Naive thymus-derived CD4-positive, alpha-beta T cell (primary cell): ENCODE measurements around the gene MED4. TPM values are rescaled to one million over a fixed set of nuclear protein-coding genes. Genes with fewer than 3 reads are reported as not detected.

ENCODE experiments used
- ATAC-seq: fragments of 150-1000 bp; cut with Tn5 transposase; 2 replicates; pipeline ENCODE4 v1.10.0; 2021; ENCODE audit warnings: mild to moderate bottlenecking, moderate library complexity
- CTCF ChIA-PET: fragments of 350-600 bp; sonication (Branson Sonifier 250); formaldehyde crosslinking; loops from one replicate; lab custom pipeline; 2021; ENCODE audit warnings: antibody characterized with exemption; lab: Charles Lee
- POLR2A ChIA-PET: fragments of 350-600 bp; sonication (Branson Sonifier 250); formaldehyde crosslinking; loops from one replicate; lab custom pipeline; 2021; ENCODE audit warnings: antibody characterized with exemption, inconsistent platforms; lab: Charles Lee
- DNase-seq, 9 donors: peaks; one replicate each; pipeline versions ENCODE4 v3.0.0 to v3.0.0-alpha.2; 2020 to 2022; ENCODE audit warnings: mixed read lengths in 1 of 9
- H3K27ac ChIP-seq: one replicate; pipeline ENCODE4 v1.7.0; 2013; ENCODE audit warnings: mild to moderate bottlenecking, low read depth, low read length, moderate library complexity
- H3K27me3 ChIP-seq, 2 donors: one replicate each; pipeline ENCODE4 v1.7.0; 2013; ENCODE audit warnings: low read length in 2 of 2, mild to moderate bottlenecking in 2 of 2, moderate library complexity in 2 of 2; ENCODE audit not compliant: control insufficient read depth in 2 of 2, insufficient read depth in 2 of 2
- H3K36me3 ChIP-seq, 3 experiments: 1 replicate in 2 of 3; 2 replicates in 1 of 3; pipeline ENCODE4 v1.7.0; 2013; ENCODE audit warnings: low read length in 3 of 3, mild to moderate bottlenecking in 3 of 3, moderate library complexity in 1 of 3; ENCODE audit not compliant: insufficient read depth in 3 of 3, control insufficient read depth in 2 of 3
- H3K4me1 ChIP-seq, 2 donors: one replicate each; pipeline ENCODE4 v1.7.0; 2013; ENCODE audit warnings: low read length in 2 of 2, mild to moderate bottlenecking in 2 of 2, moderate library complexity in 1 of 2; ENCODE audit not compliant: control insufficient read depth in 2 of 2, insufficient read depth in 2 of 2
- H3K4me3 ChIP-seq: 2 replicates; pipeline ENCODE4 v1.7.0; 2013; ENCODE audit warnings: mild to moderate bottlenecking, low read length
- H3K9me3 ChIP-seq, 3 experiments: 1 replicate in 2 of 3; 2 replicates in 1 of 3; pipeline ENCODE4 v1.7.0; 2013; ENCODE audit warnings: low read length in 3 of 3; ENCODE audit not compliant: control insufficient read depth in 2 of 3
- H3K27ac Mint-ChIP-seq, 9 donors: one replicate each; pipeline ENCODE4 v1.8.0; 2020 to 2022; ENCODE audit warnings: mixed read lengths in 9 of 9, mild to moderate bottlenecking in 8 of 9, moderate library complexity in 5 of 9, inconsistent platforms in 2 of 9
- H3K27me3 Mint-ChIP-seq, 5 donors: one replicate each; pipeline ENCODE4 v1.8.0; 2021 to 2022; ENCODE audit warnings: mixed read lengths in 5 of 5, mild to moderate bottlenecking in 1 of 5
- H3K36me3 Mint-ChIP-seq, 5 donors: one replicate each; pipeline ENCODE4 v1.8.0; 2020 to 2022; ENCODE audit warnings: mixed read lengths in 5 of 5, mild to moderate bottlenecking in 3 of 5, inconsistent platforms in 1 of 5
- H3K4me1 Mint-ChIP-seq, 7 donors: one replicate each; pipeline ENCODE4 v1.8.0; 2020 to 2022; ENCODE audit warnings: mixed read lengths in 7 of 7, mild to moderate bottlenecking in 3 of 7, inconsistent platforms in 1 of 7
- H3K4me3 Mint-ChIP-seq, 10 donors: one replicate each; pipeline ENCODE4 v1.8.0; 2020 to 2022; ENCODE audit warnings: mild to moderate bottlenecking in 10 of 10, mixed read lengths in 10 of 10, moderate library complexity in 6 of 10, inconsistent platforms in 2 of 10
- H3K9me3 Mint-ChIP-seq, 11 donors: one replicate each; pipeline ENCODE4 v1.8.0; 2020 to 2022; ENCODE audit warnings: mixed read lengths in 11 of 11, mild to moderate bottlenecking in 4 of 11, inconsistent platforms in 1 of 11, moderate library complexity in 1 of 11
- intact Hi-C, 2 donors: fragments of 100-400 bp; cut with micrococcal nuclease; formaldehyde crosslinking; loops; one replicate each; pipeline ENCODE4 v1.15.1; 2023
- polyA plus RNA-seq, 2 donors: library from polyadenylated mRNA; unstranded; fragments of 300-500 nt; fragmentation: Illumina TruSeq; gene quantifications; one replicate each; pipeline ENCODE4 v1.2.3, GENCODE V29; 2021
- total RNA-seq, 6 experiments: library from RNA in 5 of 6; stranded (reverse) in 5 of 6; gene quantifications; 1 replicate in 5 of 6; 2 replicates in 1 of 6; pipeline ENCODE4 v1.2.3 and lab custom pipeline; 2021 to 2026

The MED4 gene, protein sequence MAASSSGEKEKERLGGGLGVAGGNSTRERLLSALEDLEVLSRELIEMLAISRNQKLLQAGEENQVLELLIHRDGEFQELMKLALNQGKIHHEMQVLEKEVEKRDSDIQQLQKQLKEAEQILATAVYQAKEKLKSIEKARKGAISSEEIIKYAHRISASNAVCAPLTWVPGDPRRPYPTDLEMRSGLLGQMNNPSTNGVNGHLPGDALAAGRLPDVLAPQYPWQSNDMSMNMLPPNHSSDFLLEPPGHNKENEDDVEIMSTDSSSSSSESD
- total RNA-seq (10 to 100 TPM; 43.4 to 60.9 (median 50.0) TPM), polyA plus RNA-seq (10 to 100 TPM; 79.8 to 90.0 TPM), total RNA-seq (lab: John Stamatoyannopoulos, UW) (38.1 reads per million, percentile 65 among the genes with 10 or more reads in this experiment)

DNA sequence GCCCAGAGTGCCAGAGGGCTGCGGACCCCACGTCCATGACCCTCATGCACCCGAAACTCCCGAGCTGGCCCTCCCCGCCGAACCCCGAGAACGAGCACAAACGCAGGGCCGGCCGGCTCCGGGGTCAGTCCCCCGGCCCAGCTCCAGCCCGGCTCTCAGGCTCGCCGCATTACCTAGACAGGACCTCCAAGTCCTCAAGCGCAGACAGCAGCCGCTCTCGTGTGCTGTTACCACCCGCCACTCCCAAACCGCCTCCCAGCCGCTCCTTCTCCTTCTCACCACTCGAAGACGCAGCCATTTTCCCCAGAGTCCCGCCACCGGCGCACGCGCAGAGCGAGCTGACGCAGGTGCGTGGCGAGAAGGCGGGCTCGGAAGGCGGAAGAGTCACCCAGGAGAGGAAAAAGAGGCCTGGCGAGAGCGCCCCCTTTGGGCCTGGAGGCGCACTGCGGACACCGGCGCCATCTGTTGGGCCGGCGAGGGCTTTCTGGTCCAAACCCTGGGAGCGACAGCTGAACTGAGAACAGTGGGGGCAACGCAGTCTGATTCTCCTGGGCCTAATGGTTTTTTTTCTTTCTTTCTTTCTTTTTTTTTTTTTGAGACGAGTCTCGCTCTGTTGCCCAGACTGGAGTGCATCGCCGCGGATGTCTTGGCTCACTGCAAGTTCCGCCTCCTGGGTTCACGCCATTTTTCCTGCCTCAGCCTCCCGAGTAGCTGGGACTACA, at the start of gene MED4:
TSS of gene MED4 (minus strand) at position 324 of the 722 bp plus-strand sequence. CDS start at position 298, 26 bp downstream.
- Histone ChIP-seq H3K27me3 (no peaks in the 10 kb centered on the region), H3K4me3 (peak within 1 kb of the TSS; percentile 90), H3K9me3 (no peaks in the 10 kb centered on the region), H3K27ac (peak within 1 kb of the TSS; percentile 99), H3K4me1 (peaks cover 13 to 26% of the 10 kb centered on the region in 2 donors), H3K36me3 (peaks cover 0 to 6% (median 0%) of the 10 kb centered on the region in 3 experiments)
- DNase-seq (peak; percentile 94 to 99 (median 98)), ATAC-seq (peak; percentile 100)
- Mint-ChIP-seq H3K4me1 (peaks cover 26 to 56% (median 48%) of the 10 kb centered on the region in 7 donors), H3K4me3 (peak within 1 kb of the TSS; percentile 94 to 99 (median 96)), H3K27ac (peak within 1 kb of the TSS; percentile 92 to 98 (median 96)), H3K27me3 (peaks cover 0 to 9% (median 0%) of the 10 kb centered on the region in 5 donors), H3K9me3 (peaks cover 0 to 4% (median 0%) of the 10 kb centered on the region in 11 donors), H3K36me3 (peaks cover 0 to 6% (median 1%) of the 10 kb centered on the region in 5 donors)
- ChIA-PET POLR2A (interaction anchor here (0.6 to 2.4 kb wide), 18 partner anchors 12 to 1017 kb away, joined by 3 to 14 read pairs (median 4); partner anchors contain the start of genes FNDC3A, ITM2B and NUDT15), CTCF (interaction anchor here (0.6 to 2.2 kb wide), 10 partner anchors 10 to 208 kb away, joined by 3 to 13 read pairs (median 4); partner anchors contain the start of gene NUDT15)
- intact Hi-C loops, result loop anchor here (1.0 to 10.0 kb wide), 17 partner anchors 17 to 1350 kb away; partner anchors contain the start of genes CAB39L (in 2 of the 2), CYSLTR2 (in 2 of the 2), ITM2B (in 2 of the 2) and RB1 (in 2 of the 2)

DNA sequence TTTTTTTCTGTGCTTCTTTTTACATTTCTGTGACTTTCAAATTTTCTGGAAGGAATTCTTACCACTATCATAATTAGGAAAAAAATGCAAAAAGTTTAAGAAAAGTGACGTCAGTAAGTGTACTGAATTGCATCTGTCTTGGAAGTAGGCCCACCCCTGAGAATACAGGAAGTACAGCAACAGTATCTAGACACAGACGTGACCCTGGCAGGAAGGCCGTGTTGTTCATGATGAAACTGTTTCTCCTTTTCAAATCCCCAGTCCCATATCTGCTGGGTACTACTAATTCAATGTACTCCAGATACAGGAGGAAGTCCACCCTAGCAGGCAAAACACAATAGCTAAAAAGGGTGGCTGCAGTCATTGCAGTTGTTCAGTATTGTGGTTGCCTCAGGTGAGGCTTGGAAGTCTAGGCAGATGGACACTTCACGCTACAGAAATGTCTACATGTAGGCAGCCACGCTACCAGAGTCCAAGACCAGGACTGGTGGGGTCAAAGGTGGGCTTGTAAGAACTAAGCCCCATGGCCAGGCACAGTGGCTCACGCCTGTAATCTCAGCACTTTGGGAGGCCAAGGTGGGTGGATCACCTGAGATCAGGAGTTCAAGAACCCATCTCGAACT, 49.6 kb upstream of the MED4 start:
- Histone ChIP-seq H3K4me1 (peaks cover 5 to 9% of the 10 kb centered on the region in 2 donors), H3K9me3 (no peaks in the 10 kb centered on the region), H3K4me3 (no peak overlapping the region), H3K27me3 (no peaks in the 10 kb centered on the region), H3K36me3 (no peaks in the 10 kb centered on the region), H3K27ac (peak overlapping the region; percentile 52)
- H3K4me3 Mint-ChIP-seq, result peak overlapping the region in 6 of 10 donors; percentile 9 to 56 (median 28)
- POLR2A ChIA-PET, result interaction anchor here (1.0 to 1.9 kb wide), 9 partner anchors 11 to 88 kb away, joined by 3 to 14 read pairs (median 5); partner anchors contain the start of gene ITM2B
- peak in 4 of 9 donors; percentile 27 to 50 (median 30) for DNase-seq
- peaks cover 9 to 49% (median 36%) of the 10 kb centered on the region in 7 donors for H3K4me1 Mint-ChIP-seq
- ATAC-seq, result peak; percentile 85
- peaks cover 0 to 8% (median 3%) of the 10 kb centered on the region in 5 donors for H3K36me3 Mint-ChIP-seq
- peaks cover 0 to 3% (median 0%) of the 10 kb centered on the region in 5 donors for H3K27me3 Mint-ChIP-seq
- intact Hi-C loops, result no loop called here
- H3K9me3 Mint-ChIP-seq, result no peaks in the 10 kb centered on the region
- CTCF ChIA-PET, result interaction anchor here (0.6 kb wide), 1 partner anchor 361 kb away, joined by 6 read pairs; no protein-coding TSS in a partner anchor
- peak overlapping the region in 8 of 9 donors; percentile 56 to 97 (median 92) for H3K27ac Mint-ChIP-seq

DNA sequence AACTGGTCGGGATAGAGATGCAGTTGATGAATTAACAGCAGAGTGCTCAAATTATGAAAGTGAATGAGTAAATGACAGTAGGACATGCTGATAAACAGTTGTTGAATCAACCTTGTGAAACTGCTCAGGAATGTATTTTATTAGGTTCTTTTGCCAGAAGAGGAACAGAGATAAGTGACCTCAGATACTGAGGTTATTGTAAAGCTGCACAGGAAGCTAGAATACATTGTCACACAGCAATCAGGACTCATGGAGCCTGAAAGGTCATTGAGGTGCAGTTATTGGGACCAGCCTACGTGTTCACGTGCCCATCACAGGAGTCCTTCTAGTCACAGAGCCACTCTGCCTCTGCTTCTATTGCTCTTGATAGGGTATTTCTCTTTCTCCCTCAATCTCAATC, 47.5 kb upstream of the MED4 start:
- ChIA-PET CTCF (no interaction called here), POLR2A (no interaction called here)
- no peak overlapping the region for H3K4me3 Mint-ChIP-seq
- H3K36me3 Mint-ChIP-seq, result peaks cover 0 to 8% (median 3%) of the 10 kb centered on the region in 5 donors
- intact Hi-C loops, result no loop called here
- peaks cover 0 to 3% (median 0%) of the 10 kb centered on the region in 5 donors for H3K27me3 Mint-ChIP-seq
- DNase-seq (no peak), ATAC-seq (peak; percentile 77)
- Histone ChIP-seq H3K9me3 (no peaks in the 10 kb centered on the region), H3K4me1 (peaks cover 5 to 9% of the 10 kb centered on the region in 2 donors), H3K27me3 (no peaks in the 10 kb centered on the region), H3K36me3 (no peaks in the 10 kb centered on the region), H3K27ac (no peak overlapping the region), H3K4me3 (no peak overlapping the region)
- H3K4me1 Mint-ChIP-seq, result peaks cover 6 to 37% (median 25%) of the 10 kb centered on the region in 7 donors
- peaks cover 0 to 3% (median 0%) of the 10 kb centered on the region in 11 donors for H3K9me3 Mint-ChIP-seq
- peak overlapping the region in 3 of 9 donors; percentile 27 to 78 (median 54) for H3K27ac Mint-ChIP-seq

DNA sequence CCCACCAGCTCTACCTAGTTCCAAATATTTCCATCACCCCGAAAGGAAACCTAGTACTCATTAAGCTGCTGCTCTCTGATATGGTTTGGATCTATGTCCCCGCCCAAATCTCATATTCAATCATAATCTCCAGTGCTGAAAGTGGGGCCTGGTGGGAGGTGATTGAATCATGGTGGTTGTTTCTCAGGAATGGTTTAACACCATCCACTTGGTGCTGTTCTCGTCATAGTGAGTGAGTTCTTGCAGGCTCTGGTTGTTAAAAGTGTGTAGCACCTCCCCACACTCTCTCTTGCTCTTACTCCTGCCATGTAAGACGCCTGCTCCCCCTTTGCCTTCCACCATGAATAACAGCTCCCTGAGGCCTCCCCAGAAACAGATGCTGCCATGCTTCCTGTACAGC, 43.4 kb upstream of the MED4 start:
- DNase-seq (no peak), ATAC-seq (no peak)
- no peaks in the 10 kb centered on the region for H3K9me3 ChIP-seq
- no peaks in the 10 kb centered on the region for H3K4me1 ChIP-seq
- H3K27me3 ChIP-seq, result no peaks in the 10 kb centered on the region
- CTCF ChIA-PET, result interaction anchor here (0.8 kb wide), 1 partner anchor 11 kb away, joined by 3 read pairs; no protein-coding TSS in a partner anchor
- H3K36me3 Mint-ChIP-seq, result peaks cover 0 to 4% (median 0%) of the 10 kb centered on the region in 5 donors
- no peaks in the 10 kb centered on the region for H3K36me3 ChIP-seq
- H3K27ac Mint-ChIP-seq, result no peak overlapping the region
- H3K4me1 Mint-ChIP-seq, result peaks cover 0 to 14% (median 5%) of the 10 kb centered on the region in 7 donors
- no peak overlapping the region for H3K4me3 ChIP-seq
- peaks cover 0 to 19% (median 0%) of the 10 kb centered on the region in 5 donors for H3K27me3 Mint-ChIP-seq
- H3K9me3 Mint-ChIP-seq, result peaks cover 0 to 3% (median 0%) of the 10 kb centered on the region in 11 donors
- H3K27ac ChIP-seq, result no peak overlapping the region
- intact Hi-C loops, result no loop called here
- H3K4me3 Mint-ChIP-seq, result no peak overlapping the region
- POLR2A ChIA-PET, result interaction anchor here (1.0 kb wide), 1 partner anchor 9 kb away, joined by 3 read pairs; no protein-coding TSS in a partner anchor

DNA sequence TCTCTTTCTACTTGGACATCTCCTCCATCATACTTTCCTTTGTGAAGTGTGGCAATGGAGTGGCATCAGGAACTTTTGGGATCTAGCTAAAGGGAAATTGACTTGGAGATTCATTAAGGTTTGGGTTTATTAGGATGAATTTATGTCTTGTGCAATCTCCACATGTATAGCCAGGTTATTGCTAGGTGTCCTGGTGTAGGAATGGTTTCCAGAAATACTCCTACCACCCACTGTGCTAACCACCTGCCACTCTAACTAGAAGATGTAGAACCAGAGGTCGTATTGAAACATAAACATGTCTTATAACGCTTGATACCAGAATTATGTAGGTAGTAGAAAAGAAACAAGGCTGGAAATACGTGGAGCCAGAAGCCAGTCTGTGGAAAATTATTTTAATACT, 38.1 kb upstream of the MED4 start:
- CTCF ChIA-PET, result no interaction called here
- POLR2A ChIA-PET, result interaction anchor here (0.6 to 2.7 kb wide), 7 partner anchors 12 to 115 kb away, joined by 3 to 13 read pairs (median 3); partner anchors contain the start of gene ITM2B

More for the DNA sequence above, 38.1 kb upstream of the MED4 start:
- H3K9me3 ChIP-seq, result no peaks in the 10 kb centered on the region
- H3K4me3 ChIP-seq, result no peak overlapping the region
- H3K4me1 ChIP-seq, result peaks cover 0 to 8% of the 10 kb centered on the region in 2 donors
- DNase-seq, result no peak
- H3K27ac ChIP-seq, result no peak overlapping the region
- Mint-ChIP-seq H3K27ac (no peak overlapping the region), H3K4me1 (peaks cover 5 to 28% (median 22%) of the 10 kb centered on the region in 7 donors), H3K27me3 (peaks cover 0 to 28% (median 0%) of the 10 kb centered on the region in 5 donors), H3K36me3 (peaks cover 0 to 1% (median 0%) of the 10 kb centered on the region in 5 donors), H3K9me3 (peaks cover 0 to 3% (median 0%) of the 10 kb centered on the region in 11 donors), H3K4me3 (no peak overlapping the region)
- H3K27me3 ChIP-seq, result no peaks in the 10 kb centered on the region
- no peak for ATAC-seq
- H3K36me3 ChIP-seq, result no peaks in the 10 kb centered on the region
- intact Hi-C loops, result no loop called here
